B cell (primary cell): ENCODE results near the gene SLC9A5. TPM values are rescaled to one million over a fixed set of nuclear protein-coding genes. Genes with fewer than 3 reads are reported as not detected.

Source experiments
- ATAC-seq: fragments of 200-7000 bp; cut with Tn5 transposase; one replicate; pipeline ENCODE4 v1.10.0; 2021; ENCODE audit warnings: low read depth, mild to moderate bottlenecking, moderate number of reproducible peaks, moderate library complexity
- CTCF ChIA-PET: fragments of 350-600 bp; sonication (Branson Sonifier 250); formaldehyde crosslinking; loops from one replicate; lab custom pipeline; 2021; ENCODE audit warnings: antibody characterized with exemption, inconsistent platforms; lab: Charles Lee
- POLR2A ChIA-PET: fragments of 350-600 bp; sonication (Branson Sonifier 250); formaldehyde crosslinking; loops from one replicate; lab custom pipeline; 2021; ENCODE audit warnings: antibody characterized with exemption; lab: Charles Lee
- DNase-seq: peaks from one replicate; pipeline ENCODE4 v3.0.0; 2013
- H2AFZ ChIP-seq: 2 replicates; pipeline ENCODE4 v1.6.1; 2012; ENCODE audit warnings: mild to moderate bottlenecking, low read depth, low read length; ENCODE audit not compliant: insufficient read depth, poor library complexity, severe bottlenecking
- H3K27ac ChIP-seq, 2 donors: 1 replicate in 1 of 2; 2 replicates in 1 of 2; pipeline ENCODE4 v1.5.1; 2012 to 2013; ENCODE audit warnings: low read length in 2 of 2, mild to moderate bottlenecking in 2 of 2, moderate library complexity in 1 of 2
- H3K27me3 ChIP-seq, 4 experiments: fragments of 200-600 bp in 1 of 4; sonication (generic) in 1 of 4; replicated peaks in 1 of 4; 1 replicate in 2 of 4; 2 replicates in 2 of 4; pipeline versions ENCODE4 v1.6.1 to v1.7.0; 2013 to 2016; ENCODE audit warnings: low read length in 3 of 4, mild to moderate bottlenecking in 2 of 4, mixed read lengths in 1 of 4, moderate library complexity in 1 of 4; ENCODE audit not compliant: insufficient read depth in 4 of 4, control insufficient read depth in 3 of 4; ENCODE audit errors: control extremely low read depth in 1 of 4
- H3K36me3 ChIP-seq, 2 experiments: replicated peaks in 1 of 2; 1 replicate in 1 of 2; 2 replicates in 1 of 2; pipeline versions ENCODE4 v1.6.1 to v1.7.1; 2013; ENCODE audit warnings: low read length in 1 of 2; ENCODE audit not compliant: insufficient read depth in 2 of 2, control insufficient read depth in 1 of 2; ENCODE audit errors: control extremely low read depth in 1 of 2, extremely low read depth in 1 of 2
- H3K4me1 ChIP-seq, 2 donors: fragments of 200-600 bp in 1 of 2; sonication (generic) in 1 of 2; 1 replicate in 1 of 2; 2 replicates in 1 of 2; pipeline versions ENCODE4 v1.5.1 to v1.6.1; 2013 to 2017; ENCODE audit warnings: low read length in 2 of 2; ENCODE audit not compliant: control insufficient read depth in 2 of 2, insufficient read depth in 2 of 2
- H3K4me2 ChIP-seq: replicated peaks from 2 replicates; pipeline ENCODE3; 2012; ENCODE audit warnings: mild to moderate bottlenecking, low read depth, low read length; ENCODE audit not compliant: poor library complexity, severe bottlenecking
- H3K4me3 ChIP-seq, 5 experiments: fragments of 200-600 bp in 1 of 5; sonication (generic) in 1 of 5; 1 replicate in 3 of 5; 2 replicates in 2 of 5; pipeline versions ENCODE4 v1.5.1 to v1.7.0; 2011 to 2016; ENCODE audit warnings: low read length in 4 of 5, mild to moderate bottlenecking in 4 of 5, low read depth in 2 of 5, control low read depth in 1 of 5, moderate library complexity in 1 of 5; ENCODE audit not compliant: insufficient read depth in 1 of 5; ENCODE audit errors: control extremely low read depth in 1 of 5, extremely low read depth in 1 of 5
- H3K79me2 ChIP-seq: fragments of 200-600 bp; sonication (generic); one replicate; pipeline ENCODE4 v1.6.0; 2016; ENCODE audit warnings: low read length; ENCODE audit not compliant: control insufficient read depth, insufficient read depth
- H3K9ac ChIP-seq: fragments of 200-600 bp; sonication (generic); 2 replicates; pipeline ENCODE4 v1.6.1; 2017; ENCODE audit warnings: mild to moderate bottlenecking, low read length, moderate library complexity
- H3K9me3 ChIP-seq, 3 donors: one replicate each; pipeline versions ENCODE4 v1.6.1 to v1.7.1; 2013; ENCODE audit warnings: low read length in 2 of 3; ENCODE audit not compliant: control insufficient read depth in 2 of 3, insufficient read depth in 1 of 3; ENCODE audit errors: control extremely low read depth in 1 of 3
- H4K20me1 ChIP-seq: 2 replicates; pipeline ENCODE4 v1.6.0; 2012; ENCODE audit warnings: mild to moderate bottlenecking, low read length; ENCODE audit not compliant: insufficient read depth, control insufficient read depth, poor library complexity, severe bottlenecking
- H3K27ac Mint-ChIP-seq: one replicate; pipeline ENCODE4 v1.8.0; 2021; ENCODE audit warnings: mixed read lengths
- H3K27me3 Mint-ChIP-seq: one replicate; pipeline ENCODE4 v1.8.0; 2021; ENCODE audit warnings: mixed read lengths
- H3K4me1 Mint-ChIP-seq: one replicate; pipeline ENCODE4 v1.8.0; 2021; ENCODE audit warnings: mixed read lengths
- H3K4me3 Mint-ChIP-seq: one replicate; pipeline ENCODE4 v1.8.0; 2021; ENCODE audit warnings: mixed read lengths
- H3K9me3 Mint-ChIP-seq: one replicate; pipeline ENCODE4 v1.8.0; 2022; ENCODE audit warnings: mixed read lengths; ENCODE audit not compliant: insufficient read depth
- EZH2 ChIP-seq: IDR thresholded peaks from 2 replicates; pipeline ENCODE4 v1.6.1; 2012; ENCODE audit warnings: borderline replicate concordance, low read depth, mild to moderate bottlenecking, moderate library complexity, low read length; ENCODE audit not compliant: insufficient read depth, poor library complexity, severe bottlenecking
- WGBS: methylation state at CpG from one replicate; pipeline ENCODE4 v1.1.5; 2013; ENCODE audit warnings: missing lambda C conversion rate; ENCODE audit not compliant: insufficient coverage; 5-methylcytosine and 5-hydroxymethylcytosine counted together
- intact Hi-C: fragments of 100-400 bp; cut with micrococcal nuclease; formaldehyde crosslinking; loops from one replicate; pipeline ENCODE4 v1.10.0; 2022
- polyA plus RNA-seq: library from polyadenylated mRNA; depleted of rRNA; stranded (reverse); fragments of >200 nt; gene quantifications from 2 replicates; pipeline ENCODE4 v1.2.3, GENCODE V29; 2012
- total RNA-seq, 2 donors: library from RNA; stranded (reverse); fragments of 120-200 nt in 1 of 2; gene quantifications; 1 replicate in 1 of 2; 2 replicates in 1 of 2; pipeline versions ENCODE4 v1.2.3 to v1.2.4, GENCODE V29; 2013 to 2022
- TF ChIP-seq, protein P1 (sequence below): fragments of 200-600 bp; IDR thresholded peaks from one replicate; pipeline ENCODE4 v1.8.0; 2022; ENCODE audit warnings: antibody characterized with exemption, mild to moderate bottlenecking

Gene SLC9A5
- total and polyA plus RNA-seq, 2 donors (not counting 1 experiment from before 2014, with no cell fraction given) = 1.7 TPM

DNA sequence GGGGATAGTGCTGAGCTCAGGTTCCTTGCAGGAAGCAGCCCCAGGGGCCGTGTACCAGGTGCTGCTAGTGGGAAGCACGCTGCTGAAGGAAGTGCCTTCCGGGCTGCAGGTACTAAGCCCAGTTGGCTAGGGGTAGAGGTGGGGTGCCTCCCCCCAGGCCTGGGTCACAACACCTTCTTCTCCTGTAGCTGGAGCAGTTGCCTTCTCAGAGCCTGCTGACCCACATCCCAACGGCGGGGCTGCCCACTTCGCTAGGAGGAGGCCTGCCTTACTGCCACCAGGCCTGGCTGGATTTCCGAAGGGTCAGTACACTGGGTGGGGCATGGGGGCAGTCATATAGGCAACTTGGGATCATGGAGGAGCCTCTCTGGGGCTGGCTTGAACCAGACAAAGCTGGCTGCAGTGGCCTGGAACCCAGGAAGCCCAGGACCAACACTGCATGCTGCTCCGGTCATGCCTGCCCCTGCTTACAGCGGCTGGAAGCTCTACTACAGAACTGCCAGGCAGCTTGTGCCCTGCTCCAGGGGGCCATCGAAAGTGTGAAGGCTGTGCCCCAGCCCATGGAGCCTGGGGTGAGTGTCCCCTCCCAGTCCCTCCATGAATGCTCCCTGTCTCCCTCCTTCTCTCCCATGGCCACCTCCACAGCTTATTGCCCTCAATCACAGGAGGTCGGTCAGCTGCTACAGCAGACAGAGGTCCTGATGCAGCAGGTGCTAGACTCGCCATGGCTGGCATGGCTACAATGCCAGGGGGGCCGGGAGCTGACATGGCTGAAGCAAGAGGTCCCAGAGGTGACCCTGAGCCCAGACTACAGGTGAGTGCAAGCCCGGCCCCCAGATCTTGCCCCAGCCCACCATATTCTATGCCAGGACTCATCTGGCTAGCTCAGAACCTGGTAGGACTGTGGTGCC, 33.0 kb downstream of the SLC9A5 start:
- Histone ChIP-seq H3K4me2 (no peak overlapping the region), H3K27me3 (no peaks in the 10 kb centered on the region), H3K4me1 (peaks cover 7 to 11% of the 10 kb centered on the region in 2 donors), H3K9me3 (no peaks in the 10 kb centered on the region), H3K4me3 (no peak overlapping the region), H4K20me1 (no peaks in the 10 kb centered on the region), H3K79me2 (peaks cover 3% of the 10 kb centered on the region), H2AFZ (no peak overlapping the region), H3K9ac (no peak overlapping the region), H3K27ac (no peak overlapping the region), H3K36me3 (no peaks in the 10 kb centered on the region)
- H3K27me3 Mint-ChIP-seq = no peaks in the 10 kb centered on the region
- no peak for DNase-seq
- TF ChIP-seq EZH2 = no peak
- TF ChIP-seq, protein P1, sequence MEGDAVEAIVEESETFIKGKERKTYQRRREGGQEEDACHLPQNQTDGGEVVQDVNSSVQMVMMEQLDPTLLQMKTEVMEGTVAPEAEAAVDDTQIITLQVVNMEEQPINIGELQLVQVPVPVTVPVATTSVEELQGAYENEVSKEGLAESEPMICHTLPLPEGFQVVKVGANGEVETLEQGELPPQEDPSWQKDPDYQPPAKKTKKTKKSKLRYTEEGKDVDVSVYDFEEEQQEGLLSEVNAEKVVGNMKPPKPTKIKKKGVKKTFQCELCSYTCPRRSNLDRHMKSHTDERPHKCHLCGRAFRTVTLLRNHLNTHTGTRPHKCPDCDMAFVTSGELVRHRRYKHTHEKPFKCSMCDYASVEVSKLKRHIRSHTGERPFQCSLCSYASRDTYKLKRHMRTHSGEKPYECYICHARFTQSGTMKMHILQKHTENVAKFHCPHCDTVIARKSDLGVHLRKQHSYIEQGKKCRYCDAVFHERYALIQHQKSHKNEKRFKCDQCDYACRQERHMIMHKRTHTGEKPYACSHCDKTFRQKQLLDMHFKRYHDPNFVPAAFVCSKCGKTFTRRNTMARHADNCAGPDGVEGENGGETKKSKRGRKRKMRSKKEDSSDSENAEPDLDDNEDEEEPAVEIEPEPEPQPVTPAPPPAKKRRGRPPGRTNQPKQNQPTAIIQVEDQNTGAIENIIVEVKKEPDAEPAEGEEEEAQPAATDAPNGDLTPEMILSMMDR = no peak
- H3K27ac Mint-ChIP-seq = no peak overlapping the region
- no peaks in the 10 kb centered on the region for H3K9me3 Mint-ChIP-seq
- no peak overlapping the region for H3K4me3 Mint-ChIP-seq
- ChIA-PET POLR2A (no interaction called here), CTCF (interaction anchor here (0.7 to 2.0 kb wide), 7 partner anchors 43 to 282 kb away, joined by 3 to 7 read pairs (median 3); partner anchors contain the start of gene TMEM208)
- WGBS = 95% methylated on average over 10 of the region's 14 CpGs
- peaks cover 4% of the 10 kb centered on the region for H3K4me1 Mint-ChIP-seq
- no peak for ATAC-seq
- intact Hi-C loops = no loop called here

DNA sequence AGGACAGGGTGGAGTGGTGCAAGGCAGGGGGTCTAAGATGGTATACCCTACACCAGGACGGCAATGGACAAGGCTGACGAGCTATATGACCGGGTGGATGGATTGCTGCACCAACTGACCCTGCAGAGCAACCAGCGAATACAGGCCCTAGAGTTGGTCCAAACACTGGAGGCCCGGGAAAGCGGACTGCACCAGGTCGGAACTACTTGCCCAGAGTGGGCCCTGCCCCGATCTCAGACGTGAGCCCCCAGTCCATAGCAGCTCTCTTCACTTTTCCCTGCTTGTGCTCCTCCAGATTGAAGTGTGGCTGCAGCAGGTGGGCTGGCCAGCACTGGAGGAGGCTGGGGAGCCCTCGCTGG, 33.6 kb downstream of the SLC9A5 start:
- DNase-seq (no peak), ATAC-seq (no peak)
- CTCF ChIA-PET = interaction anchor here (1.3 to 2.0 kb wide), 4 partner anchors 43 to 117 kb away, joined by 3 to 7 read pairs (median 4); no protein-coding TSS in a partner anchor
- no peak overlapping the region for H3K27ac Mint-ChIP-seq
- H3K4me2 ChIP-seq = no peak overlapping the region
- H3K27ac ChIP-seq = no peak overlapping the region
- H2AFZ ChIP-seq = no peak overlapping the region
- no peaks in the 10 kb centered on the region for H4K20me1 ChIP-seq
- H3K9ac ChIP-seq = no peak overlapping the region
- peaks cover 7 to 11% of the 10 kb centered on the region in 2 donors for H3K4me1 ChIP-seq
- WGBS = 98% methylated on average over 6 of the region's 10 CpGs
- H3K9me3 ChIP-seq = no peaks in the 10 kb centered on the region
- H3K4me1 Mint-ChIP-seq = peaks cover 4% of the 10 kb centered on the region
- H3K27me3 ChIP-seq = no peaks in the 10 kb centered on the region
- intact Hi-C loops = no loop called here
- TF ChIP-seq, protein P1 = no peak
- no peak for TF ChIP-seq EZH2
- POLR2A ChIA-PET = no interaction called here
- no peaks in the 10 kb centered on the region for H3K9me3 Mint-ChIP-seq
- H3K4me3 ChIP-seq = no peak overlapping the region
- H3K79me2 ChIP-seq = peaks cover 3% of the 10 kb centered on the region
- H3K27me3 Mint-ChIP-seq = no peaks in the 10 kb centered on the region
- H3K4me3 Mint-ChIP-seq = no peak overlapping the region
- H3K36me3 ChIP-seq = no peaks in the 10 kb centered on the region
